ENCODE data around the gene DEPDC4.
"Not testable (repeated sequence)": the region's sequence is repeated elsewhere in the genome, so short reads cannot be mapped to it uniquely, and the experiment has no call there.

The DEPDC4 gene

GRCh38 chr12:100303831-100304230 is 37.0 kb upstream of the DEPDC4 start:
- H3F3A ChIP-seq (ENCODE audit: insufficient read depth, low read length): no peaks in the 10 kb centered on the region
- no peaks in the 10 kb centered on the region for H3K4me1 ChIP-seq (ENCODE audit: insufficient read depth, low read length, severe bottlenecking)
- peaks cover 5% of the 10 kb centered on the region; the same call in 1 of the 2 replicates for H3K9me3 ChIP-seq (ENCODE audit: low read length)
- no peak overlapping the region for H3K4me2 ChIP-seq (ENCODE audit: low read length)
- TF ChIP-seq CTCF (IDR thresholded peaks at IDR 0.05; ENCODE audit: low read length): no peak
- no peak for TF ChIP-seq EZH2 (IDR thresholded peaks at IDR 0.05; ENCODE audit: borderline replicate concordance, low read length)
- peaks cover 32% of the 10 kb centered on the region for H3K36me3 ChIP-seq (ENCODE audit: insufficient read depth, low read length)
- no peaks in the 10 kb centered on the region for H4K20me1 ChIP-seq (ENCODE audit: insufficient read depth, low read length)
- no peak overlapping the region for H3K4me3 ChIP-seq (ENCODE audit: low read depth, low read length, poor library complexity, severe bottlenecking)
- H2AFZ ChIP-seq (ENCODE audit: low read length): no peak overlapping the region
- H3K27me3 ChIP-seq (ENCODE audit: insufficient read depth, low read length): no peaks in the 10 kb centered on the region
- H3K9ac ChIP-seq (ENCODE audit: low read length): no peak overlapping the region
- H3K9me2 ChIP-seq (ENCODE audit: low read depth, low read length): no peaks in the 10 kb centered on the region
- no peaks in the 10 kb centered on the region for H3K79me2 ChIP-seq (ENCODE audit: insufficient read depth, low read length)
- H3K27ac ChIP-seq (ENCODE audit: low read depth, low read length, poor library complexity, severe bottlenecking): no peak overlapping the region

- no peak overlapping the region for H3K27ac ChIP-seq (ENCODE audit: low read depth, low read length, poor library complexity, severe bottlenecking)
- H3K4me1 ChIP-seq (ENCODE audit: insufficient read depth, low read length, severe bottlenecking): no peaks in the 10 kb centered on the region
- no peak overlapping the region for H3K4me2 ChIP-seq (ENCODE audit: low read length)
- peaks cover 34% of the 10 kb centered on the region for H3K36me3 ChIP-seq (ENCODE audit: insufficient read depth, low read length)
- H3K9me2 ChIP-seq (ENCODE audit: low read depth, low read length): no peaks in the 10 kb centered on the region
- no peak overlapping the region for H3K4me3 ChIP-seq (ENCODE audit: low read depth, low read length, poor library complexity, severe bottlenecking)
- no peaks in the 10 kb centered on the region for H3F3A ChIP-seq (ENCODE audit: insufficient read depth, low read length)
- TF ChIP-seq CTCF (IDR thresholded peaks at IDR 0.05; ENCODE audit: low read length) (no peak), EZH2 (IDR thresholded peaks at IDR 0.05; ENCODE audit: borderline replicate concordance, low read length) (no peak)
- no peaks in the 10 kb centered on the region for H3K79me2 ChIP-seq (ENCODE audit: insufficient read depth, low read length)
- H3K9ac ChIP-seq (ENCODE audit: low read length): no peak overlapping the region
- H2AFZ ChIP-seq (ENCODE audit: low read length): no peak overlapping the region
- H3K27me3 ChIP-seq (ENCODE audit: insufficient read depth, low read length): no peaks in the 10 kb centered on the region
- H3K9me3 ChIP-seq (ENCODE audit: low read length): peaks cover 5% of the 10 kb centered on the region; the same call in 1 of the 2 replicates
- H4K20me1 ChIP-seq (ENCODE audit: insufficient read depth, low read length): no peaks in the 10 kb centered on the region
Measured at GRCh38 chr12:100302081-100302480, 35.2 kb upstream of the DEPDC4 start.

GRCh38 chr12:100295764-100296555 is 29.1 kb upstream of the DEPDC4 start:
- H3F3A ChIP-seq (ENCODE audit: insufficient read depth, low read length): no peaks in the 10 kb centered on the region
- no peaks in the 10 kb centered on the region for H3K9me2 ChIP-seq (ENCODE audit: low read depth, low read length)
- H3K27me3 ChIP-seq (ENCODE audit: insufficient read depth, low read length): no peaks in the 10 kb centered on the region
- no peaks in the 10 kb centered on the region for H3K79me2 ChIP-seq (ENCODE audit: insufficient read depth, low read length)
- peaks cover 5% of the 10 kb centered on the region; the same call in 1 of the 2 replicates for H3K9me3 ChIP-seq (ENCODE audit: low read length)
- H3K4me2 ChIP-seq (ENCODE audit: low read length): no peak overlapping the region
- peaks cover 37% of the 10 kb centered on the region for H3K36me3 ChIP-seq (ENCODE audit: insufficient read depth, low read length)
- no peaks in the 10 kb centered on the region for H3K4me1 ChIP-seq (ENCODE audit: insufficient read depth, low read length, severe bottlenecking)
- no peak overlapping the region for H3K4me3 ChIP-seq (ENCODE audit: low read depth, low read length, poor library complexity, severe bottlenecking)
- H3K27ac ChIP-seq (ENCODE audit: low read depth, low read length, poor library complexity, severe bottlenecking): no peak overlapping the region
- H2AFZ ChIP-seq (ENCODE audit: low read length): no peak overlapping the region
- no peak for TF ChIP-seq EZH2 (IDR thresholded peaks at IDR 0.05; ENCODE audit: borderline replicate concordance, low read length)
- TF ChIP-seq CTCF (IDR thresholded peaks at IDR 0.05; ENCODE audit: low read length): no peak
- H4K20me1 ChIP-seq (ENCODE audit: insufficient read depth, low read length): no peaks in the 10 kb centered on the region
- H3K9ac ChIP-seq (ENCODE audit: low read length): no peak overlapping the region

- not testable (repeated sequence) for H3K4me3 ChIP-seq (ENCODE audit: low read depth, low read length, poor library complexity, severe bottlenecking); H3K79me2 ChIP-seq (ENCODE audit: insufficient read depth, low read length); H3F3A ChIP-seq (ENCODE audit: insufficient read depth, low read length); H3K27ac ChIP-seq (ENCODE audit: low read depth, low read length, poor library complexity, severe bottlenecking); H3K4me1 ChIP-seq (ENCODE audit: insufficient read depth, low read length, severe bottlenecking); H3K4me2 ChIP-seq (ENCODE audit: low read length); H2AFZ ChIP-seq (ENCODE audit: low read length); H4K20me1 ChIP-seq (ENCODE audit: insufficient read depth, low read length); H3K9ac ChIP-seq (ENCODE audit: low read length); H3K27me3 ChIP-seq (ENCODE audit: insufficient read depth, low read length); H3K9me2 ChIP-seq (ENCODE audit: low read depth, low read length); H3K9me3 ChIP-seq (ENCODE audit: low read length)
- peaks cover 23% of the 10 kb centered on the region for H3K36me3 ChIP-seq (ENCODE audit: insufficient read depth, low read length)
Measured at GRCh38 chr12:100294366-100294765, 27.5 kb upstream of the DEPDC4 start.
